KG1 (cell line): ENCODE results near the gene NRXN3.

ENCODE experiments used
- DNase-seq: peaks from one replicate; lab custom pipeline; 2025; lab: John Stamatoyannopoulos, UW

NRXN3 gene

DNA sequence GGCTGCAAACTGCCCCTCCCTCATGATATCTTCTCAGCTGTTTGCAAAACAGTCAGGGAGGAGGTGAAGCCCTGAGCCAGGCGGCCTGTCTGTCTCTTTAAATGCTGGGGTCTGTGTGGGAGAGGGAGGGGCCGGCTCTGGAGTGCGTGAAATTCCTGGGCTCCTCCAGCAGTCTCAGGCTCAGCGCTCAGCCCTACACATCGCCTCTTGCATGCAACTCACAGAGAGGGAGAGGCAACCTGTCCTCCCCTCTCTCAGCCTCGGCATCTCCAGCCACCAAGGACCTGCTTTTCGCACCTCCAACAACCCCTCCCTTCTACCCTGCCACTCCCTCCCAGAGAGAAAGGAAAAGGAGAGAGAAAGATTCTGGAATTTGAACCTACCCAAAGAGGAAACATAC, at the start of gene NRXN3:
NRXN3 (plus strand) TSS at position 171 of the 400 bp plus-strand sequence. CDS start 72,721 bp downstream, outside the sequence.
- no peak for DNase-seq

- no peak for DNase-seq
These were observed 47.7 kb upstream of the NRXN3 start for GRCh38 chr14:78122436-78122835.

DNA sequence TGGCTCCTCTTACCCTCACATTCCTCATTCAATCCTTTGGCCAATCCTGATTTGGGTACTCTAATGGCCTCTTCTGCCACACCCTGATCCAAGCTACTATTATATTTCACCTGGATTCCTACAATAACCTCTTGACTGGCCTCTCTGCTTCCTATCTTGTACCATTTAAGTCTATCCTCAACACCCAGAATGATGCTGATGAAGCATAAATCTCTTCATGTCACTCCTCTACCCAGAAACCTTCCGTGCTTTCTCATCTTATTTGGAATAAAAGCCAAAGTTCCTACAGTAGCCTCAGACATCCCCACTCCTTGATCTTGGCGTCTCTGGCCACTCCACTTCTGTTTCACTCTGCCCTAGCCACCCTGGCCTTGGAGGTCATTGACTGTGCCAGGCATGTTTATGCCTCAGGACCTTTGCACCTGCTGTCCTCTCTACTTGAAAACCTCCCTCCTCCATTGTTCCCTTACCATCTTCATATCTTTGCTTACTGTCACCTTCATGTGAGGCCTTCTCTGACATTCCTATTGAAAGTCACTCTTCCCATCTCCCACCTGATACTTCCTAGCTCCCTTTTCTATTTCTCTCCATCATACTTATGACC, 46.4 kb upstream of the NRXN3 start:
- DNase-seq: no peak

DNA sequence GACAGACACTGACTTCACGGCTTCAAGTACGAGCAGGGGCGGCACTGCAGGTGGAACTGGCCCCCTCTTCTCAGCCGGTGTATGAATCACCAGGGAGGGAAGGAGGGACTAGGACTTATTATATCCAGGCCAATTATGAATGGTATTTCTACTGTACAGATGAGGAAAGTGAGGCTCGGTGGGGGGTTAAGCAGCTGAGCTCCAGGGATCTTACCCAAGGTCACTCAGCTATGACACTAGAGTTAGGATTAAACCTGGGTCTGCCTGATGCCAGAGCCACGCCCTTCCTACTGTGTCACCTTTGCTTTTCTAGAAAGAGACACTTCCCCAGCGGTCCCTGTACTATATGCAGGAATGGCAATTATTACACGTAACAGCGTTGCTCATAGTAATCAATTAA, 42.2 kb upstream of the NRXN3 start:
- no peak for DNase-seq

DNA sequence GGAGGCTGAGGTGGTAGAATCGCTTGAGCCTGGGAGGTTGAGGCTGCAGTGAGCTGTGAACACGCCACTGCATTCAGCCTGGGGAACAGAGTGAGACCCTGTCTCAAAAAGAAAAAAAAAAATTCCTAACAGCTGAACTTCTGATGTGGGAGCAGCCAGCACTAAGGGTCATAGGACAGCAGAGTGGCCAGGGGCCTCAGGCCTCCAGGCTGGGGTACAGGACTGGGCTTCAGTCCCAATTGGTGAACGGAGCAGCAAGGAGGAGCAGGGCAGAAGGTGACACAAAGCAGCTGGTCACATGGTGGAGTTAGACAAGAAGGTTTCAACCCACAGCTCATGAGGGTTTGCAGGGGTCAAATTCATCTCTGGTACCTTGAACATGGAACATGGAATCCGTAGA, 40.8 kb upstream of the NRXN3 start:
- no peak for DNase-seq

GRCh38 chr14:78130356-78130755, 39.8 kb upstream of the NRXN3 start:
- no peak for DNase-seq

DNA sequence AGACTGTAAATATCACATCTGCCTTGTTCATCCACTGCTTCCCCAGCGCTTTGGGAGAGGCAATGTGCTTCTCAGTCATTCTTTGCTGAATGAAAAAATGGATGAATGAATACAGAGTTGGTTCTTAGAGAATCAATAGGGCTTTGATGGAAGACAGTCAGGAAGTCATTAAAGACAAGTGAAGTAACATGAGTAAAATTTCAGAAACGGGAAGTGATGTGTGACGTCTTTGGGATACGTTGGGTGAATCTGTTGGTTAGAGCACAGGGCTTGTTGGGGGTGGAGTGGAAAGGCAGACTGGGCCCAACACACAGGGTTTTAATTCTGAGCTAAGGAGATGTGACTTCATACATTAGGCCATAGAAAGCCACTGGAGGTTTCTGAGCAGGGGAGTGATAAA, 39.0 kb upstream of the NRXN3 start:
- no peak for DNase-seq

- no peak for DNase-seq
These were observed 38.6 kb upstream of the NRXN3 start for GRCh38 chr14:78131616-78132015.

DNA sequence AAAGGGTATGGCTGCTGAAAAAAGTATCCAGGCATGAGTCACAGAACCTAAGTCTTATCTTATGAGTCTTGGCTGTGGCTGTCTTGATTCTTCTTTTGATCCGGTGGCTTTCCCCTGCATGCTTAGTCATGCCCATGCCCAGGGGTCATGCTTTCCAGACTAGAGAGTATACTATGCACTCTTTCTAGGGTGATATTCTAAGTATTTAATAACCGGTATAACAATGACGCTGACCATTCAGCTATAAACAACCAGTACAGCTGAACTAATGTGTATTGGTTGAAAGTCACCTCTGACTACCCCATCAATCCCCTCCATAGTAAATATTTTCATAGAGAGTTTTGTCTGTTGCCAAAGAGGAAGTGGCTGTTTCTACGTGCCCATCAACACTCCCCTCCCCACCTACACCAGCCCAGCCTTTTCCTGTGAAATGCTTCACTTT, 34.7 kb upstream of the NRXN3 start:
- DNase-seq: peak; percentile 23

- DNase-seq: no peak
These were observed 33.5 kb upstream of the NRXN3 start for GRCh38 chr14:78136695-78137094.

GRCh38 chr14:78141590-78141989, 28.6 kb upstream of the NRXN3 start:
- DNase-seq: no peak

DNA sequence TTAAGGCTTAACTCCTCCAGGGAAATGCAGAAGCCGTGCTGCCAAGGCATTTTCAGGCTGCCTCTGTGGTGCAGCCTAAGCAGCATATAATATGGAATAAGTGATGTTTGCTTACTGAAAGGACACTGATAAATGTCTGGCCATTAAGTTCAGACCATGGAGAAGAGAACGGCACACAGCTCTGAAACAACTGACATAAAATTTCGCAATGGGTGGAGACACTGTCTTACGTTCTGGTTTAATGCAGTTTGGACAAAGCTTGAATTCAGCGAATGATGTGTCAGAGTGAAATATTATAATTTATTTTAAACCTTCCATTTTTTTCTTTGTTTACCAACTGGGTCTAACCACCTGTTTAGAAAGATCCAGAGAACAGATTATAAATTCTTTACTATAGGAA, 27.2 kb upstream of the NRXN3 start:
- DNase-seq: no peak

- DNase-seq: no peak
These were observed 26.6 kb upstream of the NRXN3 start for GRCh38 chr14:78143489-78144145.

GRCh38 chr14:78152201-78153063, 17.7 kb upstream of the NRXN3 start:
- no peak for DNase-seq

DNA sequence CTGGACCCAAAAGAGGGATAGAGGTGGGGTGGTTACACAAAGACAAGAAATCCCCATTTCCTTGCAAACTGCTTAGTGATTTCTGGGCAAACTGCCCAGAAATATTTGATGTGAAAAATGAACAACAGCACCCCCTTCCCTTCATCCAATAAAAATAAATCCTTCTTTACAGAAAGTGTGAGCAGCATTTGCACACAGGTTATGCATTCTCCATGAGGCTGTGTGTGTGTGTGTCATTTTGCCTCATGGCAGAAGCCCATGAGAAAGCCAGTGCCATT, 17.2 kb upstream of the NRXN3 start:
- DNase-seq: no peak

DNA sequence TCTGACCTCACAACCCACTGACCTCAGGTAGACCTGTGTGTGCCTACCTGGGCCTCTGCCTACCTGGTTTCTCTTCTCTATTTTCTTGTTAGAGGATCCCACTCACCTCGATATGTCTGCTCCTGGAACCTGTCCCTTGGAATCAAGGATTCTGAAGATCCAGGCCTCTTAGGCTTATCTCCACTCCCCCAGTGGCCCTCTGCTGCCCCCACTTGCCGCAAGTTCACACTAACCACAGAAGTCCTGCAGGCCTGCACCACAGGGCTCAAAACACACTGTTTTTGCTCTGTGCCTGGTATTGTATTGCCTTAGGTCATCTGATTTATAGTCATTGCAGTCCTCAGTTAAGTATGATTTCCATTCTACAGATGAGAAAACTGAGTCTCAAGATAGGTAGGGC, 15.3 kb upstream of the NRXN3 start:
- no peak for DNase-seq

DNA sequence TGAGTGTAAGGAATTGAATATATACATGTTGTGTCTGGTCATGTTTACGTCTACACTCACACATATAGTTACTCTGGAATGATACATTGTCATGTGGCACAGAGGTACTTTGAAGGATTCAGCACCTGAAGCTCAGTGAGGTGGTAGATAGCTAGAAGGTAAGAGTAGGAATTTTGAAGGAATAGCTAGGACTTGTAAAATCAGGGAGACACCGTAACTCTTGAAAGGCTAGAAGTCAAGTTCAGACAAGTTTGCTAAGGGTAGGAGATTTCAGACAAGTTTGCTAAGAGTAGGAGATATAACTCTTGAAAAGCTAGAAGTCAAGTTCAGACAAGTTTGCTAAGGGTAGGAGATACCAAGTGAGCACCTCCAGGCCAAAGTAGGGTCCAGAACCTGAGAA, 14.0 kb upstream of the NRXN3 start:
- DNase-seq: no peak

- no peak for DNase-seq
These were observed 12.4 kb upstream of the NRXN3 start for GRCh38 chr14:78157494-78158437.

DNA sequence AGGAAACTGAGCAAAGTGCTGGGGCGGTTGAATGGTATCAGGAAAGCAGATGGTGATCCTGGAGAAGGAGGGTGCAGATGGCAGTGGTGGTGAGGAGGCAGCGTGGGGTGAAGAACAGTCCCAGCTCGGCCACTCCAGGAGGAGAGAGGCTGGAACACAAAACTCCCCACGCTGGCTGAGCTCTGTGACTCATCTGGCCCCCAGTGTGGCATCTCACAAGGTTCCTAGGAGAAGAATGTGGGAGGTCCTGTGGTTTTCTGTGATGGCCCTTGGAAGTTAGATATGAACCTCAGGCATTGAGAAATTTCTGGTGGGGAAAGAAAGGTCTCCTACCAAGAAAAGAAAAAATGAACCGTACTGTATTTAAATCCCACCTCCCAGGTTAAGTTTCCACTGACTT, 8.0 kb upstream of the NRXN3 start:
- DNase-seq: no peak

- no peak for DNase-seq
These were observed 5.8 kb upstream of the NRXN3 start for GRCh38 chr14:78164226-78164853.

DNA sequence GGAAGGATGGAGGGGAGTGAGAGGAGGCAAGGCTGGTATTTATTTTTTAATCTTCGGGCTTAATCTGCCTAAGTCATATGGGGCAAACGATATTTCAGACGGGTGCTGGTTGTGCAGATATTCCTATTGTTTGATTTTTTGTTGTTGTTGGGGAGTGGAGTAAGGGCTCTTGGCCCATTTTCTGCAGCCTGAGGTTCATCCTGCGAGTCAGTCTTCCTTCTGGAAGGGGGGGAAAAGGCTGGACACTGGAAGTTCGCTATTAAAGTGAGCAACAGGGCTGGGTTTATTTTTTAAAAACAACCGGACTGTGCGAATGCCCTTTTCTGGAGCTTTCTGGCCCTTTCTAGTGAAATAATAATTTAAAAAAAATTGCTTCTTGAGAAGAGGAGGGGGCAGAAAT, 2.3 kb downstream of the NRXN3 start:
- DNase-seq: no peak
